Measurements from ENCODE around the gene KNDC1. TPM values are rescaled to one million over a fixed set of nuclear protein-coding genes. Genes with fewer than 3 reads are reported as not detected.

Gene KNDC1
- total and polyA plus RNA-seq, 2 donors (not counting 3 experiments of a cell fraction or from before 2014, with no cell fraction given) = not detected

DNA sequence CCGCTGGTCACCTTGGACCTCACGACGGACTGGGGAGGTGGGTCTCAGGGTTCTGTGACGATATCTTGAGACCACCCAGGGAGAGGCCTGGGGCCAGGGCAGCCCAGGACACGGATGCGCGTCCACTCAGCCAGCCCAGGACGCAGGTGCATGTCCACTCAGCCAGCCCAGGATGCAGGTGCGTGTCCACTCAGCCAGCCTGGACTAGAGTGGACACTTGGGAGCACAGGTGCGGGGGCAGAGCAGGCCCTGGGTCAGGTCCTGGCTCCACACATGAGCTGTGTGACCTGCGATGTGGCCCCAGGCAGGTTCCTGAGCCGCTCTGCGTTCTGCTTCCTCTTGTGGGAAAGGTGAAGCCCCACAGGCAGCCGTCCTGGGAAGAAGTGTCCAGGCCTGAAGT is 22.2 kb downstream of the KNDC1 start:
- dilution Hi-C loops (cut with MboI; ENCODE audit: extremely low pct_ligation_motif_present, low sequenced_read_pairs) (no loop called here), intact Hi-C loops (cut with micrococcal nuclease) (no loop called here)
- Histone ChIP-seq H3K9me1 (replicated peaks; ENCODE audit: control insufficient read depth, extremely low read depth, insufficient read depth, low read length) (no peaks in the 10 kb centered on the region), H3K27me3 (ENCODE audit: control insufficient read depth in 2 of 2, insufficient read depth in 2 of 2, low read length in 2 of 2) (no peaks in the 10 kb centered on the region), H3K4me1 (ENCODE audit: control insufficient read depth, extremely low read depth, insufficient read depth, low read length) (no peaks in the 10 kb centered on the region), H4K20me1 (replicated peaks; ENCODE audit: control insufficient read depth, extremely low read depth, insufficient read depth, low read length) (no peaks in the 10 kb centered on the region), H2AFZ (ENCODE audit: low read depth, low read length) (no peak overlapping the region), H3K36me3 (ENCODE audit: control insufficient read depth in 2 of 2, extremely low read depth in 1 of 2, insufficient read depth in 2 of 2, low read length in 2 of 2) (no peaks in the 10 kb centered on the region), H3K4me2 (ENCODE audit: insufficient read depth, low read length) (no peak overlapping the region), H3K4me3 (replicated peaks in 1 of 3; ENCODE audit: insufficient read depth in 1 of 3, low read depth in 1 of 3, low read length in 3 of 3) (no peak overlapping the region), H3K27ac (ENCODE audit: insufficient read depth, low read depth, low read length) (no peak overlapping the region), H3K9me3 (replicated peaks; ENCODE audit: control insufficient read depth, insufficient read depth, low read length) (peaks cover 2% of the 10 kb centered on the region), H3K9ac (replicated peaks; ENCODE audit: extremely low read depth, insufficient read depth, low read length) (no peak overlapping the region), H3K79me2 (ENCODE audit: control insufficient read depth, insufficient read depth, low read length) (no peaks in the 10 kb centered on the region)
- no peak for TF ChIP-seq POLR2AphosphoS5 (IDR thresholded peaks at IDR 0.05; ENCODE audit: insufficient read depth, low read depth, low read length)
- no peak for TF ChIP-seq EZH2 (IDR thresholded peaks at IDR 0.05; ENCODE audit: borderline replicate concordance, low read depth, low read length, severe bottlenecking)
- TF ChIP-seq GATA2 (IDR thresholded peaks at IDR 0.05; ENCODE audit: insufficient read depth, insufficient read length, low read depth, low read length) = no peak
- TF ChIP-seq, protein P1, sequence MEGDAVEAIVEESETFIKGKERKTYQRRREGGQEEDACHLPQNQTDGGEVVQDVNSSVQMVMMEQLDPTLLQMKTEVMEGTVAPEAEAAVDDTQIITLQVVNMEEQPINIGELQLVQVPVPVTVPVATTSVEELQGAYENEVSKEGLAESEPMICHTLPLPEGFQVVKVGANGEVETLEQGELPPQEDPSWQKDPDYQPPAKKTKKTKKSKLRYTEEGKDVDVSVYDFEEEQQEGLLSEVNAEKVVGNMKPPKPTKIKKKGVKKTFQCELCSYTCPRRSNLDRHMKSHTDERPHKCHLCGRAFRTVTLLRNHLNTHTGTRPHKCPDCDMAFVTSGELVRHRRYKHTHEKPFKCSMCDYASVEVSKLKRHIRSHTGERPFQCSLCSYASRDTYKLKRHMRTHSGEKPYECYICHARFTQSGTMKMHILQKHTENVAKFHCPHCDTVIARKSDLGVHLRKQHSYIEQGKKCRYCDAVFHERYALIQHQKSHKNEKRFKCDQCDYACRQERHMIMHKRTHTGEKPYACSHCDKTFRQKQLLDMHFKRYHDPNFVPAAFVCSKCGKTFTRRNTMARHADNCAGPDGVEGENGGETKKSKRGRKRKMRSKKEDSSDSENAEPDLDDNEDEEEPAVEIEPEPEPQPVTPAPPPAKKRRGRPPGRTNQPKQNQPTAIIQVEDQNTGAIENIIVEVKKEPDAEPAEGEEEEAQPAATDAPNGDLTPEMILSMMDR (IDR thresholded peaks at IDR 0.05; ENCODE audit: extremely low read depth in 1 of 2, insufficient read depth in 1 of 2, low read depth in 1 of 2, low read length in 2 of 2) = no peak
- no peak for TF ChIP-seq JUN (IDR thresholded peaks at IDR 0.05; ENCODE audit: borderline replicate concordance, insufficient read depth, insufficient read length, low read depth)
- no peak for TF ChIP-seq POLR2A (IDR thresholded peaks at IDR 0.05; ENCODE audit: low read depth, low read length)
- TF ChIP-seq, protein P2, sequence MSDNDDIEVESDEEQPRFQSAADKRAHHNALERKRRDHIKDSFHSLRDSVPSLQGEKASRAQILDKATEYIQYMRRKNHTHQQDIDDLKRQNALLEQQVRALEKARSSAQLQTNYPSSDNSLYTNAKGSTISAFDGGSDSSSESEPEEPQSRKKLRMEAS (IDR thresholded peaks at IDR 0.05; ENCODE audit: insufficient read depth, insufficient read length) = no peak
- no peak for TF ChIP-seq FOS (IDR thresholded peaks at IDR 0.05; ENCODE audit: borderline replicate concordance, insufficient read depth, low read length)
- no peak for TF ChIP-seq MYC (IDR thresholded peaks at IDR 0.05; ENCODE audit: low read depth, low read length)
- DNase-seq (ENCODE audit: low read depth, low spot score) = no peak
- ChIA-PET POLR2A (no interaction called here), CTCF (no interaction called here)
- no peak for FAIRE-seq
- BruUV-seq (replicated peaks) = no TSS peak
